ENCODE measurements around the gene ALDH3A1.

GRCh38 chr17:19738073-19738449 is 10.0 kb downstream of the ALDH3A1 start:
- TF ChIP-seq CTCF (conservative IDR thresholded peaks at IDR 0.05; ENCODE audit: low read depth in 2 of 2) (no peak), REST (IDR thresholded peaks at IDR 0.05; ENCODE audit: unreplicated experiment) (no peak), EZH2phosphoT487 (IDR thresholded peaks at IDR 0.05; ENCODE audit: unreplicated experiment) (no peak), POLR2AphosphoS5 (IDR thresholded peaks at IDR 0.05; ENCODE audit: low read depth) (no peak), JUNB (IDR thresholded peaks at IDR 0.05; ENCODE audit: unreplicated experiment) (no peak), EZH2 (IDR thresholded peaks at IDR 0.05; ENCODE audit: low read depth, unreplicated experiment) (no peak), CREB1 (CRISPR knock-in tag; IDR thresholded peaks at IDR 0.05; ENCODE audit: low read depth) (no peak), ZNF114 (CRISPR knock-in tag; IDR thresholded peaks at IDR 0.05) (no peak), STAT1 (IDR thresholded peaks at IDR 0.05; ENCODE audit: unreplicated experiment) (no peak), ZNF331 (CRISPR knock-in tag; IDR thresholded peaks at IDR 0.05; ENCODE audit: low read depth) (no peak), NANOG (IDR thresholded peaks at IDR 0.05; ENCODE audit: borderline replicate concordance) (no peak), ETS1 (IDR thresholded peaks at IDR 0.05) (no peak)
